HCT116 (cell line): ENCODE data around the gene DDX47.

Experiments
- EGR1 ChIP-seq: IDR thresholded peaks from 2 replicates; pipeline ENCODE4 v1.6.1; 2012; ENCODE audit warnings: low read depth
- TCF7L2 ChIP-seq: IDR thresholded peaks from 2 replicates; pipeline ENCODE4 v1.7.0; 2011; ENCODE audit warnings: borderline replicate concordance, inconsistent platforms; ENCODE audit not compliant: insufficient read depth, insufficient read length; ENCODE audit errors: extremely low read depth

DNA sequence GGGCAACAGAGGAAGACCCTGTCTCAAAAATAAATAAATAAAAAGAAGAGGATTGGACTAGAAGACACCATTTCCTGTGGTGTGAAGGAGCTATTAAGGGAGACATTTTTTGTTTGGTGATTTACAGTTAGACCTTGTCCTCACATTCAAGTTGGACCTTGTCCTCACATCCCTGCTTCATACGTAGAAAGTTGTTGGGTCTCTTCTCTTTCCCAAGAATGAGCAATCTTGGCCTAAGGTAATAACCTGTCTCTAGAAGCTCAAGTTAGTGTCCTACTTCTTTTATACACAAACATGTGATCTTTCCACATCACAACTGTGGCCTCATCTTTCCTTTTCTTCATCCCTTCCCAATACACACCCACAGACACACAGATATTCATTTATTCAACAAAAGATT, 14.7 kb upstream of the DDX47 start:
- TF ChIP-seq EGR1 (no peak), TCF7L2 (no peak)
